ENCODE data around the gene C9orf153. TPM values are rescaled to one million over a fixed set of nuclear protein-coding genes. Genes with fewer than 3 reads are reported as not detected.
"Not testable (repeated sequence)": the region's sequence is repeated elsewhere in the genome, so short reads cannot be mapped to it uniquely, and the experiment has no call there.

The C9orf153 gene
- total RNA-seq (1 to 10 TPM in 1 of 2 experiments, under 1 TPM in 1; 0.77 to 1.1 TPM), polyA plus RNA-seq (under 1 TPM in 1 of 3 donors, not detected in 2; 0.45 TPM), total RNA-seq (0 to 3.4 (median 0.98) reads per million in 6 experiments)

- peaks cover 0 to 2% (median 0%) of the 10 kb centered on the region in 4 donors for H3K4me1 Mint-ChIP-seq
- POLR2A ChIA-PET: no interaction called here
Measured at GRCh38 chr9:86259557-86259956, at the start of gene C9orf153. Gene C9orf153 (minus strand): TSS chr9:86259657. CDS start chr9:86229603, 30,054 bp downstream.

GRCh38 chr9:86308687-86309086 lies 49.2 kb upstream of the C9orf153 start:
- no peaks in the 10 kb centered on the region for H3K27me3 Mint-ChIP-seq
- DNase-seq (no peak), ATAC-seq (no peak)
- no peak overlapping the region for H3K4me3 Mint-ChIP-seq
- H3K36me3 Mint-ChIP-seq: peaks cover 17 to 86% (median 34%) of the 10 kb centered on the region in 3 donors
- H3K9me3 Mint-ChIP-seq: peaks cover 0 to 3% (median 0%) of the 10 kb centered on the region in 9 donors
- no peak overlapping the region for H3K27ac Mint-ChIP-seq
- POLR2A ChIA-PET: no interaction called here
- peaks cover 5 to 9% (median 8%) of the 10 kb centered on the region in 4 donors for H3K4me1 Mint-ChIP-seq

More at GRCh38 chr9:86259557-86259956, at the start of gene C9orf153:
- Mint-ChIP-seq H3K27me3 (no peaks in the 10 kb centered on the region), H3K9me3 (no peaks in the 10 kb centered on the region), H3K36me3 (peaks cover 6 to 28% (median 25%) of the 10 kb centered on the region in 3 donors), H3K4me3 (no peak within 1 kb of the TSS), H3K27ac (peak within 1 kb of the TSS in 1 of 10 donors; percentile 37)
- no peak for DNase-seq
- peak in 1 of 2 donors; percentile 26 for ATAC-seq

GRCh38 chr9:86304236-86304730 lies 44.8 kb upstream of the C9orf153 start:
- POLR2A ChIA-PET: interaction anchor here (1.5 kb wide), 1 partner anchor 22 kb away, joined by 5 read pairs; the partner anchor contains the start of gene ISCA1

GRCh38 chr9:86303316-86303975 lies 44.0 kb upstream of the C9orf153 start:
- Mint-ChIP-seq H3K4me1 (peaks cover 11 to 19% (median 16%) of the 10 kb centered on the region in 4 donors), H3K4me3 (peak overlapping the region in 5 of 10 donors; percentile 24 to 60 (median 46)), H3K27me3 (no peaks in the 10 kb centered on the region), H3K36me3 (peaks cover 0 to 89% (median 27%) of the 10 kb centered on the region in 3 donors), H3K9me3 (no peaks in the 10 kb centered on the region), H3K27ac (peak overlapping the region in 9 of 10 donors; percentile 20 to 85 (median 75))
- POLR2A ChIA-PET: interaction anchor here (1.5 kb wide), 1 partner anchor 21 kb away, joined by 5 read pairs; the partner anchor contains the start of gene ISCA1
- ATAC-seq (peak; percentile 91 to 97), DNase-seq (peak in 5 of 10 donors; percentile 13 to 63 (median 22))

More at GRCh38 chr9:86304236-86304730, 44.8 kb upstream of the C9orf153 start:
- no peaks in the 10 kb centered on the region for H3K27me3 Mint-ChIP-seq
- H3K9me3 Mint-ChIP-seq: no peaks in the 10 kb centered on the region
- H3K4me3 Mint-ChIP-seq: peak overlapping the region in 1 of 10 donors; percentile 13
- peak overlapping the region in 6 of 10 donors; percentile 43 to 85 (median 68) for H3K27ac Mint-ChIP-seq
- H3K4me1 Mint-ChIP-seq: peaks cover 11 to 19% (median 16%) of the 10 kb centered on the region in 4 donors
- DNase-seq (no peak), ATAC-seq (no peak)
- H3K36me3 Mint-ChIP-seq: peaks cover 0 to 84% (median 28%) of the 10 kb centered on the region in 3 donors

- ATAC-seq (no peak), DNase-seq (no peak)
- Mint-ChIP-seq H3K27ac (peak overlapping the region in 4 of 10 donors; percentile 26 to 63 (median 44)), H3K36me3 (peaks cover 0 to 88% (median 25%) of the 10 kb centered on the region in 3 donors), H3K27me3 (no peaks in the 10 kb centered on the region), H3K9me3 (no peaks in the 10 kb centered on the region), H3K4me1 (peaks cover 15 to 23% (median 17%) of the 10 kb centered on the region in 4 donors), H3K4me3 (no peak overlapping the region)
- POLR2A ChIA-PET: no interaction called here
Measured at GRCh38 chr9:86301686-86302085, 42.2 kb upstream of the C9orf153 start.

GRCh38 chr9:86300701-86301100 lies 41.2 kb upstream of the C9orf153 start:
- POLR2A ChIA-PET: no interaction called here
- H3K27ac Mint-ChIP-seq: peak overlapping the region in 7 of 10 donors; percentile 17 to 64 (median 49)
- ATAC-seq: no peak
- no peaks in the 10 kb centered on the region for H3K27me3 Mint-ChIP-seq
- peaks cover 15 to 23% (median 18%) of the 10 kb centered on the region in 4 donors for H3K4me1 Mint-ChIP-seq
- DNase-seq: no peak
- no peaks in the 10 kb centered on the region for H3K9me3 Mint-ChIP-seq
- H3K4me3 Mint-ChIP-seq: no peak overlapping the region
- peaks cover 0 to 87% (median 22%) of the 10 kb centered on the region in 3 donors for H3K36me3 Mint-ChIP-seq

- Mint-ChIP-seq H3K27me3 (no peaks in the 10 kb centered on the region), H3K4me1 (peaks cover 9 to 16% (median 14%) of the 10 kb centered on the region in 4 donors), H3K27ac (peak overlapping the region in 6 of 10 donors; percentile 17 to 76 (median 44)), H3K36me3 (peaks cover 0 to 84% (median 23%) of the 10 kb centered on the region in 3 donors), H3K9me3 (no peaks in the 10 kb centered on the region), H3K4me3 (no peak overlapping the region)
- POLR2A ChIA-PET: no interaction called here
- DNase-seq (no peak), ATAC-seq (no peak)
Measured at GRCh38 chr9:86298873-86299272, 39.4 kb upstream of the C9orf153 start.

GRCh38 chr9:86290341-86290740 lies 30.9 kb upstream of the C9orf153 start:
- ATAC-seq, H3K4me1 Mint-ChIP-seq, DNase-seq, H3K27ac Mint-ChIP-seq, H3K27me3 Mint-ChIP-seq, POLR2A ChIA-PET, H3K9me3 Mint-ChIP-seq, H3K4me3 Mint-ChIP-seq: not testable (repeated sequence)
- H3K36me3 Mint-ChIP-seq: peaks cover 0 to 48% (median 4%) of the 10 kb centered on the region in 3 donors

- DNase-seq: no peak
- H3K27me3 Mint-ChIP-seq: no peaks in the 10 kb centered on the region
- no peak overlapping the region for H3K4me3 Mint-ChIP-seq
- H3K9me3 Mint-ChIP-seq: no peaks in the 10 kb centered on the region
- H3K4me1 Mint-ChIP-seq: peaks cover 0 to 4% (median 2%) of the 10 kb centered on the region in 4 donors
- peak overlapping the region in 1 of 10 donors; percentile 29 for H3K27ac Mint-ChIP-seq
- ATAC-seq: no peak
- peaks cover 0 to 35% (median 2%) of the 10 kb centered on the region in 3 donors for H3K36me3 Mint-ChIP-seq
- POLR2A ChIA-PET: no interaction called here
Measured at GRCh38 chr9:86288499-86289198, 29.2 kb upstream of the C9orf153 start.

- H3K36me3 Mint-ChIP-seq: peaks cover 0 to 30% (median 2%) of the 10 kb centered on the region in 3 donors
- no peak overlapping the region for H3K4me3 Mint-ChIP-seq
- H3K27me3 Mint-ChIP-seq: no peaks in the 10 kb centered on the region
- peaks cover 5 to 14% (median 10%) of the 10 kb centered on the region in 4 donors for H3K4me1 Mint-ChIP-seq
- peak overlapping the region in 3 of 10 donors; percentile 20 to 48 (median 39) for H3K27ac Mint-ChIP-seq
- H3K9me3 Mint-ChIP-seq: no peaks in the 10 kb centered on the region
- no peak for ATAC-seq
- DNase-seq: peak in 1 of 10 donors; percentile 16
- POLR2A ChIA-PET: interaction anchor here (1.0 kb wide), 1 partner anchor 12 kb away, joined by 3 read pairs; no protein-coding TSS in a partner anchor
Measured at GRCh38 chr9:86287013-86287412, 27.6 kb upstream of the C9orf153 start.

GRCh38 chr9:86286278-86286677 lies 26.8 kb upstream of the C9orf153 start:
- H3K27ac Mint-ChIP-seq: peak overlapping the region in 6 of 10 donors; percentile 15 to 68 (median 38)
- no peak for ATAC-seq
- H3K9me3 Mint-ChIP-seq: no peaks in the 10 kb centered on the region
- POLR2A ChIA-PET: interaction anchor here (1.0 kb wide), 1 partner anchor 11 kb away, joined by 3 read pairs; no protein-coding TSS in a partner anchor
- no peak overlapping the region for H3K4me3 Mint-ChIP-seq
- H3K27me3 Mint-ChIP-seq: no peaks in the 10 kb centered on the region
- no peak for DNase-seq
- H3K36me3 Mint-ChIP-seq: peaks cover 0 to 30% (median 2%) of the 10 kb centered on the region in 3 donors
- peaks cover 6 to 17% (median 13%) of the 10 kb centered on the region in 4 donors for H3K4me1 Mint-ChIP-seq

GRCh38 chr9:86285261-86285660 lies 25.8 kb upstream of the C9orf153 start:
- H3K36me3 Mint-ChIP-seq: peaks cover 0 to 26% (median 2%) of the 10 kb centered on the region in 3 donors
- H3K9me3 Mint-ChIP-seq: no peaks in the 10 kb centered on the region

More at GRCh38 chr9:86285261-86285660, 25.8 kb upstream of the C9orf153 start:
- Mint-ChIP-seq H3K27ac (peak overlapping the region in 5 of 10 donors; percentile 15 to 69 (median 40)), H3K4me1 (peaks cover 11 to 27% (median 23%) of the 10 kb centered on the region in 4 donors), H3K4me3 (no peak overlapping the region), H3K27me3 (no peaks in the 10 kb centered on the region)
- no peak for ATAC-seq
- DNase-seq: no peak
- POLR2A ChIA-PET: no interaction called here
